ENCODE data around the gene FST.

The FST gene

DNA sequence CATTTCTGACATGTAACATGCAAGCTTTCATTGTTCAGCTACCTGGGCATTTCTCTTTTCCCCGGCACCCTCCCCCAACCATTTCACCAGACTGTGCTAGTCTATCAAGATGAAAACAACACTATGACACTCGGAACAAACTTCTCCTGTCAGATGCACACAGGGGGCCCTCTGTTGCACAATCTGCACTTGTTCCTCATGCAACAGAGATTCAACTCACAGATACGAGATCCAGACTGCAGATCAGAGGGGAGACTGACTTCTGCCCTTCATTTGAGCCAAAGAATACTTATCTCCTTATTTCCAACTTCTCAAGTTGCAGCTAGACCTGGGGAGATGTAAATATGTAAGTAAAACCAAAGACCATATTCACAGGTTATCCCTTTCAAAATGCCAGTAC lies 15.7 kb upstream of the FST start:
- Histone ChIP-seq H3K4me3 (ENCODE audit: low read length) (no peak overlapping the region), H3K4me2 (ENCODE audit: low read depth, low read length) (no peak overlapping the region), H3K9me2 (replicated peaks; ENCODE audit: insufficient read depth, low read length) (no peaks in the 10 kb centered on the region), H3K79me2 (ENCODE audit: low read length) (no peaks in the 10 kb centered on the region), H2AFZ (ENCODE audit: low read length) (no peak overlapping the region), H3K36me3 (replicated peaks; ENCODE audit: insufficient read depth, low read length) (no peaks in the 10 kb centered on the region), H3K9ac (ENCODE audit: low read length) (no peak overlapping the region), H3K27me3 (replicated peaks; ENCODE audit: insufficient read depth, low read length) (no peaks in the 10 kb centered on the region), H3K4me1 (ENCODE audit: low read length) (no peaks in the 10 kb centered on the region), H3K9me3 (replicated peaks; ENCODE audit: insufficient read depth, low read length) (no peaks in the 10 kb centered on the region), H4K20me1 (ENCODE audit: insufficient read depth, low read length) (no peaks in the 10 kb centered on the region), H3K27ac (ENCODE audit: low read length) (no peak overlapping the region), H3F3A (ENCODE audit: insufficient read depth, low read length) (no peaks in the 10 kb centered on the region)
- DNase-seq = no peak
- TF ChIP-seq EZH2phosphoT487 (IDR thresholded peaks at IDR 0.05; ENCODE audit: low read length) (no peak), EZH2 (optimal IDR thresholded peaks at IDR 0.05; ENCODE audit: low read depth, low read length) (no peak)
- TF ChIP-seq, protein P1, sequence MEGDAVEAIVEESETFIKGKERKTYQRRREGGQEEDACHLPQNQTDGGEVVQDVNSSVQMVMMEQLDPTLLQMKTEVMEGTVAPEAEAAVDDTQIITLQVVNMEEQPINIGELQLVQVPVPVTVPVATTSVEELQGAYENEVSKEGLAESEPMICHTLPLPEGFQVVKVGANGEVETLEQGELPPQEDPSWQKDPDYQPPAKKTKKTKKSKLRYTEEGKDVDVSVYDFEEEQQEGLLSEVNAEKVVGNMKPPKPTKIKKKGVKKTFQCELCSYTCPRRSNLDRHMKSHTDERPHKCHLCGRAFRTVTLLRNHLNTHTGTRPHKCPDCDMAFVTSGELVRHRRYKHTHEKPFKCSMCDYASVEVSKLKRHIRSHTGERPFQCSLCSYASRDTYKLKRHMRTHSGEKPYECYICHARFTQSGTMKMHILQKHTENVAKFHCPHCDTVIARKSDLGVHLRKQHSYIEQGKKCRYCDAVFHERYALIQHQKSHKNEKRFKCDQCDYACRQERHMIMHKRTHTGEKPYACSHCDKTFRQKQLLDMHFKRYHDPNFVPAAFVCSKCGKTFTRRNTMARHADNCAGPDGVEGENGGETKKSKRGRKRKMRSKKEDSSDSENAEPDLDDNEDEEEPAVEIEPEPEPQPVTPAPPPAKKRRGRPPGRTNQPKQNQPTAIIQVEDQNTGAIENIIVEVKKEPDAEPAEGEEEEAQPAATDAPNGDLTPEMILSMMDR (IDR thresholded peaks at IDR 0.05; ENCODE audit: low read length) = no peak

DNA sequence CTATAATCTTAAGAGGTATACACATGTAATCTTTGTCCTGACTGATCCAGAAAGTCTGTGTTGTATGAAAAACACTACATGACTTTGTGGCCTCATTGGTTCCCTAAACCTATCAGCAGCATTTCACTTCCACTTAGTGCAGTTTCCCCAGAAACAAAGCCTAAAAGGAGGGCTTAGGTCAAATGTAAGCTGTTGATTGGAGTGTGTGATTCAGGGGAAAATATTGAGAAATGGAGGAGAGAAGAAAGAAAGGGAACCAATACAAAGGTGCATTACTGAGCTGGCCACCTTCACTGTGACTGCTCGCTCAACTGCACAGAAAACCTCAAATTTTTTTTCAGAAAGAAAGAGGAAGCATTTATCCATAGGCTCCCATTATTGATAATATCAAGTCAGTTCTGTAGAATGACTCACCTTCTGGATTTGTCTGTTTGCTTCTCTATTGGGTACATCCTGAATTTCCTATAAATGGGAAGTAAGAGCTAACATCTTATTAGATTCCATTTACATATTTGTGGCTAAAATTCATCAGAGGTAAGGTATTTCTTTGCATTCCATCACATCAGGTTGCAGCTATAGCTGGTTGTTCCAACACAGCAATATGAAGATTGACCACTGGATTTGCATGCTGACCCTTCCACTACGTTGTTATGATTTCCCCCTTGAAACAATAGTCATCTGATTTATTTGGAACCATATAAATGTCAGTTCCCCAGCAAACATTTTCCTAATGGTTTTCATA lies 10.3 kb upstream of the FST start:
- Histone ChIP-seq H3K27ac (ENCODE audit: low read length) (no peak overlapping the region), H3K4me2 (ENCODE audit: low read depth, low read length) (no peak overlapping the region)
- DNase-seq = no peak

DNA sequence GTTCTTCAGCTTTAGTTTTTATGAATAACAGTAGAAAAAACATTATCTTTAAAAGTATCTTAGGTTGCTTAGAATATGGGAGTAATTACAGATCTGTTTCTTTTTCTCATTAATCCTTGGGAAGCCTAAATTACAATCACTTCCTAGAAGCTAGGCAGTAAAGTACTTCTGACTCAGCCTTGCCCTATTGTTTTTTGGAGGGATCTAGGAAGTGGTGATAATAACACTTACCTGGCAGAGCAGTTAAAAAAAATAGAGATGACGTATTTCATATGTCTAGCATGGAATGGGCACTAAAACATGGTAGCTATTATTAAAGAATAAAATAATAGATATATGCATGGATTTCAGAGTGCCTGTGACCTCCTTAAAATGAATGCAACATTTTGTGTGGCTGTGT lies 8.2 kb upstream of the FST start:
- Histone ChIP-seq H3K27me3 (replicated peaks; ENCODE audit: insufficient read depth, low read length) (no peaks in the 10 kb centered on the region), H3K36me3 (replicated peaks; ENCODE audit: insufficient read depth, low read length) (no peaks in the 10 kb centered on the region), H4K20me1 (ENCODE audit: insufficient read depth, low read length) (no peaks in the 10 kb centered on the region), H3K9me3 (replicated peaks; ENCODE audit: insufficient read depth, low read length) (no peaks in the 10 kb centered on the region), H2AFZ (ENCODE audit: low read length) (no peak overlapping the region), H3K4me1 (ENCODE audit: low read length) (no peaks in the 10 kb centered on the region), H3K79me2 (ENCODE audit: low read length) (no peaks in the 10 kb centered on the region), H3K4me3 (ENCODE audit: low read length) (no peak overlapping the region), H3K9me2 (replicated peaks; ENCODE audit: insufficient read depth, low read length) (no peaks in the 10 kb centered on the region), H3K27ac (ENCODE audit: low read length) (no peak overlapping the region), H3K9ac (ENCODE audit: low read length) (no peak overlapping the region), H3K4me2 (ENCODE audit: low read depth, low read length) (no peak overlapping the region), H3F3A (ENCODE audit: insufficient read depth, low read length) (no peaks in the 10 kb centered on the region)
- TF ChIP-seq, protein P1 (IDR thresholded peaks at IDR 0.05; ENCODE audit: low read length) = no peak
- TF ChIP-seq EZH2 (optimal IDR thresholded peaks at IDR 0.05; ENCODE audit: low read depth, low read length) = no peak
- no peak for TF ChIP-seq EZH2phosphoT487 (IDR thresholded peaks at IDR 0.05; ENCODE audit: low read length)
- DNase-seq = no peak

More for the DNA sequence above, 10.3 kb upstream of the FST start:
- H3K4me3 ChIP-seq (ENCODE audit: low read length) = no peak overlapping the region
- no peaks in the 10 kb centered on the region for H4K20me1 ChIP-seq (ENCODE audit: insufficient read depth, low read length)
- no peaks in the 10 kb centered on the region for H3F3A ChIP-seq (ENCODE audit: insufficient read depth, low read length)
- no peaks in the 10 kb centered on the region for H3K4me1 ChIP-seq (ENCODE audit: low read length)
- no peaks in the 10 kb centered on the region for H3K9me3 ChIP-seq (replicated peaks; ENCODE audit: insufficient read depth, low read length)
- no peaks in the 10 kb centered on the region for H3K27me3 ChIP-seq (replicated peaks; ENCODE audit: insufficient read depth, low read length)
- no peaks in the 10 kb centered on the region for H3K9me2 ChIP-seq (replicated peaks; ENCODE audit: insufficient read depth, low read length)
- no peak overlapping the region for H2AFZ ChIP-seq (ENCODE audit: low read length)
- H3K79me2 ChIP-seq (ENCODE audit: low read length) = no peaks in the 10 kb centered on the region
- H3K36me3 ChIP-seq (replicated peaks; ENCODE audit: insufficient read depth, low read length) = no peaks in the 10 kb centered on the region
- TF ChIP-seq EZH2phosphoT487 (IDR thresholded peaks at IDR 0.05; ENCODE audit: low read length) = no peak
- TF ChIP-seq EZH2 (optimal IDR thresholded peaks at IDR 0.05; ENCODE audit: low read depth, low read length) = no peak
- TF ChIP-seq, protein P1 (IDR thresholded peaks at IDR 0.05; ENCODE audit: low read length) = no peak
- H3K9ac ChIP-seq (ENCODE audit: low read length) = no peak overlapping the region
